GM21786 (cell line): ENCODE measurements around the gene ANKIB1.
"Not testable (repeated sequence)": the region's sequence is repeated elsewhere in the genome, so short reads cannot be mapped to it uniquely, and the experiment has no call there.

ENCODE experiments used
- ATAC-seq: cut with Tn5 transposase; IDR thresholded peaks from one replicate; pipeline ENCODE4 v1.9.1; 2021; ENCODE audit not compliant: unreplicated experiment

The ANKIB1 gene

GRCh38 chr7:92325858-92326257 lies 80.1 kb downstream of the ANKIB1 start:
- ATAC-seq: no peak

GRCh38 chr7:92330835-92331438 lies 85.2 kb downstream of the ANKIB1 start:
- ATAC-seq: no peak

DNA sequence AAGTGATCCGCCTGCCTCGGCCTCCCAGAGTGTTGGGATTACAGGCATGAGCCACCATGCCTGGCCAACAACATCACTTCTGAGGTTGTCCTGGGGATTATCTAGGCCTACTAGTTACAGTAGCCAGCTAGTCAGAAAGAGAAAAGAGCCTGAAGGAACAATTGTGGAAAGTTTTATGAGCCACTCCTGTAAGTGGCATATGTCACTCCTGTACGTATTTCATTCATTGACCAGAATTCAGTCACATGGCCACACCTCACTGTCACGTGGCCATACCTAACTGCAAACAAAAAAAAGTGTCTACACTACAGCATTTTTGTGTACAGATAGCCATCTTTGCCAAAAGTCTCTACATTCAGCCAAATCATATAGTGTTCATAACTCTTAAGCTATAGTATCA lies 85.7 kb downstream of the ANKIB1 start:
- ATAC-seq: no peak

DNA sequence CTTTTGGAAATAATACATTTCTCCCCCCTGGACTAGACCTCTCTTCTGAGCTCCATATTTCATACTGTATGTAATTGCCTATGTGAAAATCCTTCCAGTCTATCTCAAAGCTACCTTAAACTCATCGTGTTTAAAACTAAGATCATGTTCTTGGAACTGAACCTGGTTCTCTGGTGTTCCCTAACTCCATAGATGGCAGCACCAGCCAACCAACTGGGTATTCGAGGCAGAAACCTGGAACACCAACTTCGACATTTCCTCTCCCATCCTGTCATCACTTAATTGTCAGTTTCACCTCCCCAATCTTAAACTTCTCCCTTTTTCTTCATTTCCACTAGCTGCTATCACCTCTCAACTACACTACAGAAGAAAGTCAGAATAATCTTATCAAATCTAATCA lies 87.0 kb downstream of the ANKIB1 start:
- no peak for ATAC-seq

GRCh38 chr7:92333866-92334265 lies 88.1 kb downstream of the ANKIB1 start:
- ATAC-seq: no peak

GRCh38 chr7:92335574-92335973 lies 89.8 kb downstream of the ANKIB1 start:
- ATAC-seq: no peak

DNA sequence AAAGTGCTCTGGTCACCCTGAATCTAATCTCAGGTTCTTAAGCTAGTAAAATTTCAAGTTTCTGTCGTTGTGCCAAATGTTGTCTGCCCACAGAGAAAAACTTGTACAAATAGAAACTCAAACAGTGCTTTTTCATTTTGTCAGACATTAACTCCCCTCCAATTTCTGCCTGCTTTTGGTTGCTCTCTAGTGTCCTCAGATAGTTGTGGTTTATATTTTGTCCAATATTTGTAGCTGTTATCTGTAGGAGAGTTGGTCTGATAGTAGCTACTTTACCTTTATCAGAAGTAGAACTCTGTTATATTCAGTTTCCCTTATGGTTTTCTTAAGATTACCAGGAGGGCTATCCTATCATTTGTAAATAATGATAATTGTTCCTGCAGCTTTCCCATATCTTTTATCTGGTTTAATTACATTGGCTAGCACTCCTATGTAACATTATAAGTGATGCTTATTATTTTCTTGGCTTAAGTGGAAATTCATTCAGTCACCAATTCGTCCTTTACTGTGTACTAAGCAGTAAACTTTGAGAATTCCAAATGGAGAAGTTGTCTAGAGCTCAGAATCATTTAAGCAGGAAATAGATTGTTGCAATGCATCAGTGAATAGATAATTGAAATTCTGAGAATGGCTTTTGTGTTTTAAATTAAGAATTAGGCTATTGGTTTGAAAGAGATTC lies 91.0 kb downstream of the ANKIB1 start:
- ATAC-seq: no peak

- no peak for ATAC-seq
Observed at GRCh38 chr7:92340016-92340415, 94.2 kb downstream of the ANKIB1 start.

DNA sequence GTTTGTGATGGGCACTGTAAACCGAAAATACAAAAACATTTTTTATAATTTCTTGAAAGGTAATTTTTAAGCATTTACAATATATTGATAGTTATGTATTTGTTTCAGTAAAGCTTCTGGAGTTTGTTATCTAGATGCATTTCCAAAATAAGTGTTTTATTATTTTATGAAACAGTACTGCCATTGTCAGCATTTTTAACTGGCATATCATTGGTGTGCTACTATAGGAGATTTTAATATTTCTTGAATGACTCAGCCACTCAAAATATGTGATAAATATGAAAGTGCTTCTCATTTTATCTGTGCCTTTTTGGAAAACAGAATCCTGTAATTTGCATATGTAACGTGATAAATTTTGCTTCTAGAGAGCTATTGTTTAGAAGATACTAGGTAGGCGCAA lies 97.9 kb downstream of the ANKIB1 start:
- ATAC-seq: no peak

GRCh38 chr7:92352009-92352408 lies 106.2 kb downstream of the ANKIB1 start:
- no peak for ATAC-seq

DNA sequence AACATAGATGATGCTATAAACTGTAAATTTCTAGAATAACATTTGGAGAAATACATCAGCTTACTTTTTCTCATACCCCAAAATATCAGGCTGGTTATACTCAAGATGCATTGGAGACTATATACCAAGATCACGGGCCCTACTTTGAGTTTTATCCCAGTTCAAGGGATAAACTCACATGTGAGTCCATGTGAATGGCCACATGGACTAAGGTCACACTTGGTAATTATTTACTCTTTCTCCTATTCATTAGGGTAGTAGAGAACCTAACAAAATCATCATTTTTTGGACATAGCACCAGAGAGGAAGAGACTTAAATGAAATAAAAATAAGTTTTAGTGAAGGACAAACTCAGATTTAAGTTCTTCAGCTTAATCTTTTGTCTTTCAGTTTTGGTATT lies 108.4 kb downstream of the ANKIB1 start:
- ATAC-seq: no peak

DNA sequence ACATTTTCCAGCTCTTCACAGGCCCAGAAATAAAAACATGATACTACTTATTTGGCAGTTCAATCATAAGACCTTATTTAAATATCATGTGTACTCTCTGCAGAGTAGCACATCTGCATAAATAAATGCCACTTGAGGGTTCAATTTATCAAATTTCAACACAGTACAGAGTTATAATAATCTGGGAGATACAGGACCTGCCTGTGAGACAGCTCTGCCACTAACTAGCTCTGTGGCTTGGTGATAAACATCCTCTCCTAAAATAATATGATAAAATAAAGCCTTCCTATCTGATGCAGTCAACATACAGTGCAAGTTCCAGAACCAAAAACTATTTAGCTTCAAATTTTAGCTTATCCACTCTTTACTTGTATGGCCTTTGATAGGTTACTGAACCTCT lies 110.6 kb downstream of the ANKIB1 start:
- no peak for ATAC-seq

DNA sequence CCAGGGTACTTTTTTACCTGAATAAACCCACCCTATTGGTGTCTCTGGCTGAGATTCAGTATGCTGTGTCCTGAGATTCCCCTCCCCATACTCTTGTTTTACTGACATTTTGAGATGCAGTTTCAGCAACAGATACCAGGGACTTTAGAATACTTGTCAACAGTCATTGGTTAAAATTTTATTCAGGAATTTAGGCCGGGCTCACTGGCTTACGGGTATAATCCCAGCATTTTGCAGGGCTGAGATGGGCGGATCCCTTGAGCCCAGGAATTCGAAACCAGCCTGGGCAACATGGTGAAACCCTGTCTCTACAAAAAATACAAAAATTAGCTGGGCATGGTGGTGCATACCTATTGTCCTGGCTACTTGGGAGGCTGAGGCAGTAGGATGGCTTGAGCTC lies 111.5 kb downstream of the ANKIB1 start:
- ATAC-seq: no peak

DNA sequence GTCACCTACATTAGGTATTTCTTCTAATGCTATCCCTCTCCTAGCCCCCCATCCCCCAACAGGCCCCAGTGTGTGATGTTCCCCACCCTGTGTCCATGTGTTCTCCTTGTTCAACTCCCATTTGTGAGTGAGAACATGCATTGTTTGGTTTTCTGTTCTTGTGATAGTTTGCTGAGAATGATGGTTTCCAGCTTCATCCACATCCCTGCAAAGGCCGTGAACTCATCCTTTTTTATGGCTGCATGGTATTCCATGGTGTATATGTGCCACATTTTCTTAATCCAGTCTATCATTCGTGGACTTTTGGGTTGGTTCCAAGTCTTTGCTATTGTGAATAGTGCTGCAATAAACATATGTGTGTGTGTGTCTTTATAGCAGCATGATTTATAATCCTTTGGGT lies 113.4 kb downstream of the ANKIB1 start:
- not testable (repeated sequence) for ATAC-seq

- no peak for ATAC-seq
Observed at GRCh38 chr7:92359801-92360200, 114.0 kb downstream of the ANKIB1 start.

- no peak for ATAC-seq
Observed at GRCh38 chr7:92360387-92360786, 114.6 kb downstream of the ANKIB1 start.

GRCh38 chr7:92362131-92362530 lies 116.4 kb downstream of the ANKIB1 start:
- ATAC-seq: no peak

DNA sequence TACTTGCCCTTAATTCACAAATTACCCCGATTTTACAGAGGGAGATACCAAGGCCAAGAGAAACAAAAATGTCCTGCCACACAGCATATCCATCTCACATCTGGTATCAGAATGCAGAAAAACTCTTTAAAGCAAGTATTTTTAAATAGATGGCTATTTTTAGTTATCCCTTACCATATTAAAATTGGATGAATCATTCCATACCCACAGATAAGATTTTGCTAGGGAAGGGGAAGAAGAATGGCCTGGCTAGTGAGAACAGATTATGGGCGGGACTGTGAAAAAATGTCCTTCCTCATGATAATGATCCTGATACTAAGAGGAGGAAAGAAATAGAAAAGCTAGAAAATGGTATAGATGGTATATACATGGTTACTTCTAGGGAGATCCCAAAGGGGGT lies 121.0 kb downstream of the ANKIB1 start:
- no peak for ATAC-seq

- no peak for ATAC-seq
Observed at GRCh38 chr7:92368741-92369140, 123.0 kb downstream of the ANKIB1 start.

DNA sequence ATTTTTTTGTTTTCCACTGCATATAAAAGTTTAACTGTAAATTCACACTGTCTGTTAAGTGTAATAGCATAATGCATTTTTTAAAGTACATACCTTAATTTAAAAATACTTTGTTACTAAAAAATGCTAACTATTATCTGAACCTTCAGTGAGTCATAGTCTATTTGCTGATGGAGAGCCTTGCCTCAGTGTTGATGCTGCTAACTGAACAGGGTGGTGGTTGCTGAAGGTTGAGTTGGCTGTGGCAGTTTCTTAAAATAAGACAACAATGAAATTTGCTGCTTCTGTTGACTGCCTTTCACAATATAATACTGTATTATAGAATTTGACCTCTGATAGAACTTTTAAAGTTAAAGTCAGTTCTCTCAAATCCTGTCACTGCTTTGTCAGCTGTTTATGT lies 129.2 kb downstream of the ANKIB1 start:
- ATAC-seq: no peak

DNA sequence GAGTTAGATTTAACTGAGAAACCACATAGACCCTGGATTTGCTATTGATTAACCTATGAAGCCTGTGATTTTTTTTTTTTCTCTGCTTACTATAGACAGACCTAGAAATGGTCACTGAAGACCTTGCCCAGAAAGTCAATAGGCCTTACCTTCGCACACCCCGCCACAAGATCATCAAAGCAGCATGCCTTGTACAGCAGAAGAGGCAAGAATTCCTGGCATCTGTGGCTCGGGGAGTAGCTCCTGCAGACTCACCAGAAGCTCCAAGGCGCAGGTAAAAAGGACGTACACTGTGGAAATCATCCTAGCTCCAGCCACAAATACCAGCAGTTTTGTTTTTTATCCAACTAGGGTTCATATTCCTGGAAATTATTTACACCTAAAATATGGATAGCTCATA lies 145.3 kb downstream of the ANKIB1 start:
- ATAC-seq: no peak

- ATAC-seq: no peak
Observed at GRCh38 chr7:92397542-92397941, 151.8 kb downstream of the ANKIB1 start.

DNA sequence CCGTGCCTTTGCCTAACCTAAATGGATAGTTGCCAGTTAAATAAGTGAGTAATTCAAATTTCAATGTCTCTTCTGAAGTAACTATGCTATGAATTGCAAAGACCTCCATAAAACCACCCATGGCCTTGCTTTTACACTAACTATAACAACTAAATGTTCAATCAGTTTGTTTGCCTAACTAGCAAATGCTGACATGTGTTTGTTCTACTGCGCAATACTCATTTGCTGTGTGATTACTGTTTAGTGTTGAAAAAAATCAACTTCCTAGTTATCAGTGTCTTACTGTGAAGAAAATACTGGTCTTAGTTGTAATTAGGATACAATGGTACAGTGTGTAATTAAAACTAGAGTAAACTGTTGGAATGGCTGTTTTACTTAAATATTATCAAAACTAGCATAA lies 154.2 kb downstream of the ANKIB1 start:
- no peak for ATAC-seq
